Measurements from ENCODE around the gene IGLL5.
"Not testable (repeated sequence)": the region's sequence is repeated elsewhere in the genome, so short reads cannot be mapped to it uniquely, and the experiment has no call there.

DNA sequence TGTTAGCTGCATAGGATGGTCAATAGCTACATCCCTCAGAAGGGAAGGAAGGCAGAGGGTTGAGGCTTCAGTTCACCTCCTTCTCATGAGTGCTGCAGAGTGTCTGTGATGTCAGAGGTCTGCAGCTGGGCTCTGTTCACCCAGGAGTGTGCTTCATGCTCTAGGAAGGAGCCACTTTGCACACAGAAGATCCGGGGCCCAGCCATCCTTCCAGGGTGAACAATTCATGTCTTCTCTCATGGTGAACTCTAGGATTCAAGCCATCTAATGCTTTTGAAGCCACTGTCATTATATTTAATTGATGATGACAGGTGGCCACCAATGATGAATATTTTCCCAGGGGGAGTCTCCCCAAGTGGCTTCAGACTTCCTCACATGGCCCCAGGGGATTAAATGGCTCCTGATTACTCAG is 16.2 kb downstream of the IGLL5 start:
- TF ChIP-seq, protein P1, sequence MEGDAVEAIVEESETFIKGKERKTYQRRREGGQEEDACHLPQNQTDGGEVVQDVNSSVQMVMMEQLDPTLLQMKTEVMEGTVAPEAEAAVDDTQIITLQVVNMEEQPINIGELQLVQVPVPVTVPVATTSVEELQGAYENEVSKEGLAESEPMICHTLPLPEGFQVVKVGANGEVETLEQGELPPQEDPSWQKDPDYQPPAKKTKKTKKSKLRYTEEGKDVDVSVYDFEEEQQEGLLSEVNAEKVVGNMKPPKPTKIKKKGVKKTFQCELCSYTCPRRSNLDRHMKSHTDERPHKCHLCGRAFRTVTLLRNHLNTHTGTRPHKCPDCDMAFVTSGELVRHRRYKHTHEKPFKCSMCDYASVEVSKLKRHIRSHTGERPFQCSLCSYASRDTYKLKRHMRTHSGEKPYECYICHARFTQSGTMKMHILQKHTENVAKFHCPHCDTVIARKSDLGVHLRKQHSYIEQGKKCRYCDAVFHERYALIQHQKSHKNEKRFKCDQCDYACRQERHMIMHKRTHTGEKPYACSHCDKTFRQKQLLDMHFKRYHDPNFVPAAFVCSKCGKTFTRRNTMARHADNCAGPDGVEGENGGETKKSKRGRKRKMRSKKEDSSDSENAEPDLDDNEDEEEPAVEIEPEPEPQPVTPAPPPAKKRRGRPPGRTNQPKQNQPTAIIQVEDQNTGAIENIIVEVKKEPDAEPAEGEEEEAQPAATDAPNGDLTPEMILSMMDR (IDR thresholded peaks at IDR 0.05; ENCODE audit: insufficient read depth, low read depth, low read length): not testable (repeated sequence)
- TF ChIP-seq EZH2 (IDR thresholded peaks at IDR 0.05; ENCODE audit: insufficient read depth, low read length): not testable (repeated sequence)
